ENCODE measurements around the gene TAS2R39.
A peak's percentile ranks its signal among the peaks of the same experiment; 100 is the strongest.
"Not testable (repeated sequence)": the region's sequence is repeated elsewhere in the genome, so short reads cannot be mapped to it uniquely, and the experiment has no call there.

The TAS2R39 gene

GRCh38 chr7:143213478-143213877 lies 30.3 kb downstream of the TAS2R39 start:
- in situ Hi-C loops (cut with MboI; ENCODE audit: low pct_unique_long_range_greater_than_20kb, low sequenced_read_pairs), result loop anchor here (10.0 to 25.0 kb wide), 2 partner anchors 199 to 351 kb away; partner anchors contain the start of gene EPHB6
- DNase-seq, result not testable (repeated sequence)

GRCh38 chr7:143214789-143215679 lies 31.8 kb downstream of the TAS2R39 start:
- peak; percentile 92 for DNase-seq
- in situ Hi-C loops (cut with MboI; ENCODE audit: low pct_unique_long_range_greater_than_20kb, low sequenced_read_pairs), result loop anchor here (10.0 to 25.0 kb wide), 2 partner anchors 200 to 353 kb away; partner anchors contain the start of gene EPHB6

GRCh38 chr7:143216151-143216550 lies 32.9 kb downstream of the TAS2R39 start:
- no peak for DNase-seq
- in situ Hi-C loops (cut with MboI; ENCODE audit: low pct_unique_long_range_greater_than_20kb, low sequenced_read_pairs), result loop anchor here (10.0 to 25.0 kb wide), 2 partner anchors 201 to 354 kb away; partner anchors contain the start of gene EPHB6

GRCh38 chr7:143216686-143217085 lies 33.5 kb downstream of the TAS2R39 start:
- in situ Hi-C loops (cut with MboI; ENCODE audit: low pct_unique_long_range_greater_than_20kb, low sequenced_read_pairs), result loop anchor here (10.0 to 25.0 kb wide), 2 partner anchors 202 to 354 kb away; partner anchors contain the start of gene EPHB6
- no peak for DNase-seq

GRCh38 chr7:143217806-143218205 lies 34.6 kb downstream of the TAS2R39 start:
- no peak for DNase-seq
- in situ Hi-C loops (cut with MboI; ENCODE audit: low pct_unique_long_range_greater_than_20kb, low sequenced_read_pairs), result loop anchor here (10.0 to 25.0 kb wide), 2 partner anchors 203 to 356 kb away; partner anchors contain the start of gene EPHB6

- in situ Hi-C loops (cut with MboI; ENCODE audit: low pct_unique_long_range_greater_than_20kb, low sequenced_read_pairs), result loop anchor here (25.0 kb wide), 1 partner anchor 359 kb away; the partner anchor contains the start of gene EPHB6
- no peak for DNase-seq
Observed at GRCh38 chr7:143221286-143221685, 38.1 kb downstream of the TAS2R39 start.

- in situ Hi-C loops (cut with MboI; ENCODE audit: low pct_unique_long_range_greater_than_20kb, low sequenced_read_pairs), result loop anchor here (25.0 kb wide), 1 partner anchor 359 kb away; the partner anchor contains the start of gene EPHB6
- no peak for DNase-seq
Observed at GRCh38 chr7:143221737-143222136, 38.5 kb downstream of the TAS2R39 start, which contains the start of gene TAS2R40. Gene TAS2R40, plus strand, starts transcription at chr7:143222037. Its CDS starts 42 bp downstream, at chr7:143222079.

GRCh38 chr7:143222782-143223181 lies 39.6 kb downstream of the TAS2R39 start:
- peak; percentile 32 for DNase-seq
- in situ Hi-C loops (cut with MboI; ENCODE audit: low pct_unique_long_range_greater_than_20kb, low sequenced_read_pairs), result loop anchor here (25.0 kb wide), 1 partner anchor 360 kb away; the partner anchor contains the start of gene EPHB6

GRCh38 chr7:143223784-143224183 lies 40.6 kb downstream of the TAS2R39 start:
- no peak for DNase-seq
- in situ Hi-C loops (cut with MboI; ENCODE audit: low pct_unique_long_range_greater_than_20kb, low sequenced_read_pairs), result loop anchor here (25.0 kb wide), 1 partner anchor 361 kb away; the partner anchor contains the start of gene EPHB6

- no peak for DNase-seq
- in situ Hi-C loops (cut with MboI; ENCODE audit: low pct_unique_long_range_greater_than_20kb, low sequenced_read_pairs), result no loop called here
Observed at GRCh38 chr7:143225047-143225446, 41.8 kb downstream of the TAS2R39 start.

GRCh38 chr7:143227806-143228205 lies 44.6 kb downstream of the TAS2R39 start:
- in situ Hi-C loops (cut with MboI; ENCODE audit: low pct_unique_long_range_greater_than_20kb, low sequenced_read_pairs), result no loop called here
- DNase-seq, result no peak

GRCh38 chr7:143229054-143229790 lies 46.0 kb downstream of the TAS2R39 start:
- no peak for DNase-seq
- in situ Hi-C loops (cut with MboI; ENCODE audit: low pct_unique_long_range_greater_than_20kb, low sequenced_read_pairs), result no loop called here

- no peak for DNase-seq
- in situ Hi-C loops (cut with MboI; ENCODE audit: low pct_unique_long_range_greater_than_20kb, low sequenced_read_pairs), result no loop called here
Observed at GRCh38 chr7:143230602-143231457, 47.6 kb downstream of the TAS2R39 start.

All from KBM-7 (cell line).